PFSK-1 (cell line): Measurements from ENCODE around the gene ADAM23.

Experiments
- POLR2AphosphoS5 ChIP-seq: IDR thresholded peaks from 2 replicates; pipeline ENCODE4 v1.6.1; 2012; ENCODE audit warnings: low read depth, mild to moderate bottlenecking, control low read depth, low read length, moderate library complexity
- SIN3A ChIP-seq: IDR thresholded peaks from 2 replicates; pipeline ENCODE4 v1.6.1; 2012; ENCODE audit warnings: mild to moderate bottlenecking, low read length, moderate library complexity, borderline replicate concordance; ENCODE audit not compliant: insufficient read depth
- TAF1 ChIP-seq: IDR thresholded peaks from 2 replicates; pipeline ENCODE4 v1.6.1; 2012; ENCODE audit warnings: low read length, control low read depth, borderline replicate concordance; ENCODE audit not compliant: insufficient read depth

DNA sequence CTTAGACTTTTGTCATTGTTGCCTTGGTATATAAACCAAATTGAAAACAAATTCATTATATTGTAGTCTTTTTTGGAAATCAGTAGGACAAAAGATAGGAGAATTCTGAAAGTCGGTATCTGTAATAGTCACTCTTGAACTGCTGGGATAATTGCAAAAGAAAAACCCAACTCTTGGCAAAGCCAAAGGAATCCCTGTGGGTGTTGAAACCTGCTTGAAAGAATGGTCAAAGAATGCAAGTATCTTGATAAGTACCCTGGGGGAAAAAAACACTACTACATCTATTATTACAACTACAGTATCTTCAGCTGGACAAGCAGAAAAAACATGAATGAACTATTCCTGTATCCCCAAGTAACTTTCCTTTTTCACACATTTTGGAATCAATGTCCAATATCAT, 191.7 kb downstream of the ADAM23 start:
- TF ChIP-seq SIN3A: no peak
- TF ChIP-seq TAF1: no peak
- TF ChIP-seq POLR2AphosphoS5: no peak
